GM23338 (cell line): ENCODE data around the gene EGFL6. TPM values are rescaled to one million over a fixed set of nuclear protein-coding genes. Genes with fewer than 3 reads are reported as not detected.

ENCODE experiments used
- ATAC-seq: fragments of 200-7000 bp; cut with Tn5 transposase; 3 replicates; pipeline ENCODE4 v1.9.1; 2020
- DNase-seq: peaks from one replicate; pipeline ENCODE4 v3.0.0-alpha.2; 2015; ENCODE audit warnings: low spot score
- H2AFZ ChIP-seq: fragments of 200-600 bp; sonication (generic); 2 replicates; pipeline ENCODE4 v1.8.0; 2016; ENCODE audit warnings: antibody characterized with exemption, mild to moderate bottlenecking, moderate library complexity
- H3F3A ChIP-seq: fragments of 200-600 bp; sonication (generic); replicated peaks from 2 replicates; pipeline ENCODE4 v1.8.0; 2017; ENCODE audit warnings: antibody characterized with exemption, mixed run types, low read depth
- H3K27ac ChIP-seq: fragments of 200-600 bp; sonication (generic); 2 replicates; pipeline ENCODE4 v1.6.1; 2016; ENCODE audit warnings: low read depth
- H3K27me3 ChIP-seq: fragments of 200-600 bp; sonication (generic); 2 replicates; pipeline ENCODE4 v1.8.0; 2016; ENCODE audit warnings: mild to moderate bottlenecking, mixed run types, moderate library complexity; ENCODE audit not compliant: insufficient read depth
- H3K36me3 ChIP-seq: fragments of 200-600 bp; sonication (generic); 2 replicates; pipeline ENCODE4 v1.8.0; 2016; ENCODE audit warnings: mild to moderate bottlenecking; ENCODE audit not compliant: insufficient read depth
- H3K4me1 ChIP-seq: fragments of 200-600 bp; sonication (generic); 2 replicates; pipeline ENCODE4 v1.8.0; 2016; ENCODE audit warnings: mild to moderate bottlenecking, moderate library complexity; ENCODE audit not compliant: insufficient read depth
- H3K4me2 ChIP-seq: fragments of 200-600 bp; sonication (generic); 2 replicates; pipeline ENCODE4 v1.7.1; 2017; ENCODE audit warnings: mixed run types
- H3K4me3 ChIP-seq: fragments of 200-600 bp; sonication (generic); 2 replicates; pipeline ENCODE4 v1.6.1; 2016; ENCODE audit warnings: mixed run types
- H3K79me2 ChIP-seq: fragments of 200-600 bp; sonication (generic); replicated peaks from 2 replicates; pipeline ENCODE4 v1.8.0; 2017; ENCODE audit warnings: mild to moderate bottlenecking; ENCODE audit not compliant: insufficient read depth
- H3K9me2 ChIP-seq: fragments of 200-600 bp; sonication (generic); 2 replicates; pipeline ENCODE4 v1.8.0; 2017; ENCODE audit not compliant: insufficient read depth
- H4K20me1 ChIP-seq: fragments of 200-600 bp; sonication (generic); replicated peaks from 2 replicates; pipeline ENCODE4 v1.8.0; 2017; ENCODE audit warnings: mild to moderate bottlenecking; ENCODE audit not compliant: insufficient read depth
- H3K27ac Mint-ChIP-seq: 2 replicates; pipeline ENCODE4 v1.8.0; 2020; ENCODE audit warnings: inconsistent platforms, mild to moderate bottlenecking, moderate library complexity, mixed read lengths
- H3K27me3 Mint-ChIP-seq: 3 replicates; pipeline ENCODE4 v1.8.0; 2022; ENCODE audit warnings: low read depth, mild to moderate bottlenecking, moderate library complexity, mixed read lengths, inconsistent platforms; ENCODE audit not compliant: insufficient read depth, poor library complexity
- H3K36me3 Mint-ChIP-seq: 3 replicates; pipeline ENCODE4 v1.8.0; 2021; ENCODE audit warnings: low read depth, mild to moderate bottlenecking, inconsistent platforms, moderate library complexity, mixed read lengths
- H3K4me1 Mint-ChIP-seq: 3 replicates; pipeline ENCODE4 v1.8.0; 2020; ENCODE audit warnings: mild to moderate bottlenecking, inconsistent platforms, mixed read lengths
- H3K4me3 Mint-ChIP-seq: 3 replicates; pipeline ENCODE4 v1.8.0; 2021; ENCODE audit warnings: moderate library complexity, mild to moderate bottlenecking, inconsistent platforms, mixed read lengths
- H3K9me3 Mint-ChIP-seq: 3 replicates; pipeline ENCODE4 v1.8.0; 2020; ENCODE audit warnings: moderate library complexity, mild to moderate bottlenecking, inconsistent platforms, mixed read lengths
- CREB1 ChIP-seq: fragments of 250-450 bp; sonication (Bioruptor Pico); IDR thresholded peaks from 2 replicates; pipeline ENCODE4 v1.5.0; 2020; ENCODE audit warnings: low read depth, mild to moderate bottlenecking, moderate library complexity
- CTCF ChIP-seq, 2 experiments: fragments of 200-600 bp in 1 of 2; sonication (generic) in 1 of 2; conservative IDR thresholded peaks; 2 replicates each; pipeline versions ENCODE4 v1.5.1 to v1.6.1; 2016 to 2017; ENCODE audit warnings: antibody characterized with exemption in 2 of 2, low read depth in 2 of 2, mild to moderate bottlenecking in 2 of 2, moderate library complexity in 1 of 2
- ETS1 ChIP-seq: IDR thresholded peaks from 2 replicates; pipeline ENCODE4 v1.6.1; 2016; ENCODE audit warnings: antibody characterized with exemption
- EZH2 ChIP-seq: fragments of 200-600 bp; sonication (generic); IDR thresholded peaks from one replicate; pipeline ENCODE4 v1.8.0; 2017; ENCODE audit warnings: antibody characterized with exemption, mild to moderate bottlenecking, low read depth; ENCODE audit not compliant: unreplicated experiment
- EZH2phosphoT487 ChIP-seq: fragments of 200-600 bp; sonication (generic); IDR thresholded peaks from one replicate; pipeline ENCODE4 v1.8.1; 2018; ENCODE audit warnings: antibody characterized with exemption; ENCODE audit not compliant: unreplicated experiment
- JUNB ChIP-seq: IDR thresholded peaks from one replicate; pipeline ENCODE4 v1.6.1; 2016; ENCODE audit warnings: antibody characterized with exemption; ENCODE audit not compliant: unreplicated experiment
- NANOG ChIP-seq: IDR thresholded peaks from 2 replicates; pipeline ENCODE4 v1.6.1; 2016; ENCODE audit warnings: antibody characterized with exemption, borderline replicate concordance
- POLR2AphosphoS5 ChIP-seq: IDR thresholded peaks from 2 replicates; pipeline ENCODE4 v1.6.1; 2016; ENCODE audit warnings: antibody characterized with exemption, low read depth
- REST ChIP-seq: IDR thresholded peaks from one replicate; pipeline ENCODE4 v1.6.1; 2018; ENCODE audit warnings: antibody characterized with exemption; ENCODE audit not compliant: unreplicated experiment
- STAT1 ChIP-seq: IDR thresholded peaks from one replicate; pipeline ENCODE4 v1.6.1; 2016; ENCODE audit warnings: antibody characterized with exemption; ENCODE audit not compliant: unreplicated experiment
- ZNF114 ChIP-seq: fragments of 250-450 bp; sonication (Bioruptor Pico); IDR thresholded peaks from 2 replicates; pipeline ENCODE4 v1.5.0; 2020; ENCODE audit warnings: mild to moderate bottlenecking, moderate library complexity
- ZNF331 ChIP-seq: fragments of 250-450 bp; sonication (Bioruptor Pico); IDR thresholded peaks from 2 replicates; pipeline ENCODE4 v1.5.0; 2020; ENCODE audit warnings: low read depth, mild to moderate bottlenecking, moderate library complexity
- ZNF462 ChIP-seq: fragments of 250-450 bp; sonication (Bioruptor Pico); IDR thresholded peaks from 2 replicates; pipeline ENCODE4 v1.5.0; 2020; ENCODE audit warnings: mild to moderate bottlenecking, moderate library complexity
- polyA plus RNA-seq: library from polyadenylated mRNA; unstranded; fragments of >200 nt; fragmentation: Nextera tagmentation; extraction: Ambion mirVana; gene quantifications from 2 replicates; pipeline ENCODE4 v1.2.1, GENCODE V29; 2016
- total RNA-seq: library from RNA; depleted of rRNA; stranded (reverse); fragments of >200 nt; shearing (Covaris generic); gene quantifications from 2 replicates; pipeline ENCODE4 v1.2.3, GENCODE V29; 2014

The EGFL6 gene
- total and polyA plus RNA-seq, 2 experiments from 2014 or later = 1.2 to 2.6 TPM

GRCh38 chrX:13574600-13574999 lies 5.2 kb downstream of the EGFL6 start:
- Mint-ChIP-seq H3K36me3 (no peaks in the 10 kb centered on the region), H3K9me3 (no peaks in the 10 kb centered on the region), H3K4me1 (no peaks in the 10 kb centered on the region; the same call in 2 of the 3 replicates), H3K27me3 (peaks cover 10% of the 10 kb centered on the region), H3K4me3 (no peak overlapping the region), H3K27ac (no peak overlapping the region)
- no peak overlapping the region for H3K4me2 ChIP-seq
- no peak overlapping the region for H3K4me3 ChIP-seq
- H3K27me3 ChIP-seq = peaks cover 23% of the 10 kb centered on the region
- H2AFZ ChIP-seq = no peak overlapping the region
- DNase-seq (no peak), ATAC-seq (no peak)
- no peak for TF ChIP-seq ZNF331
- TF ChIP-seq CREB1 (CRISPR knock-in tag) = no peak
- TF ChIP-seq ETS1 = no peak
- no peak for TF ChIP-seq CTCF (conservative IDR thresholded peaks at IDR 0.05; ENCODE audit: low read depth in 2 of 2)
- TF ChIP-seq REST = no peak
- TF ChIP-seq NANOG = no peak
- no peak for TF ChIP-seq JUNB
- TF ChIP-seq ZNF462 (CRISPR knock-in tag) = no peak
- no peak for TF ChIP-seq STAT1
- TF ChIP-seq EZH2phosphoT487 = no peak
- TF ChIP-seq EZH2 = no peak
- TF ChIP-seq ZNF114 = no peak
- TF ChIP-seq POLR2AphosphoS5 = no peak
- no peak overlapping the region for H3K27ac ChIP-seq
- no peaks in the 10 kb centered on the region; the same call in 1 of the 2 replicates for H3K4me1 ChIP-seq
- H4K20me1 ChIP-seq = no peaks in the 10 kb centered on the region
- no peaks in the 10 kb centered on the region for H3K9me2 ChIP-seq
- no peaks in the 10 kb centered on the region for H3K79me2 ChIP-seq
- no peaks in the 10 kb centered on the region for H3K36me3 ChIP-seq
- no peaks in the 10 kb centered on the region for H3F3A ChIP-seq
